Body of pancreas (tissue), 4 donors: Measurements from ENCODE around the gene FOXO3. TPM values are rescaled to one million over a fixed set of nuclear protein-coding genes. Genes with fewer than 3 reads are reported as not detected.

Source experiments
- ATAC-seq: fragments of 150-250 bp; one replicate; pipeline ENCODE4 v1.9.1; 2016
- DNase-seq, 4 donors: peaks; one replicate each; pipeline ENCODE4 v3.0.0-alpha.2; 2019
- H3K27ac ChIP-seq, 4 donors: fragments of 200-600 bp; sonication (generic); 1 replicate in 3 of 4; 2 replicates in 1 of 4; pipeline versions ENCODE4 v1.5.1 to v1.6.1; 2016 to 2019; ENCODE audit warnings: mild to moderate bottlenecking in 1 of 4, mixed read lengths in 1 of 4, moderate library complexity in 1 of 4
- H3K27me3 ChIP-seq, 2 donors: fragments of 200-600 bp; sonication (generic); one replicate each; pipeline ENCODE4 v1.6.0; 2016; ENCODE audit warnings: mild to moderate bottlenecking in 1 of 2
- H3K36me3 ChIP-seq, 2 donors: fragments of 200-600 bp; sonication (generic); replicated peaks in 1 of 2; 2 replicates each; pipeline ENCODE4 v1.5.1; 2016; ENCODE audit warnings: low read depth in 2 of 2; ENCODE audit not compliant: insufficient read depth in 1 of 2
- H3K4me1 ChIP-seq: fragments of 200-600 bp; sonication (generic); one replicate; pipeline ENCODE4 v1.6.0; 2016
- H3K4me3 ChIP-seq, 2 donors: fragments of 200-600 bp; sonication (generic); 1 replicate in 1 of 2; 2 replicates in 1 of 2; pipeline ENCODE4 v1.5.1; 2016 to 2019
- H3K9me3 ChIP-seq, 3 donors: fragments of 200-600 bp; sonication (generic); 1 replicate in 2 of 3; 2 replicates in 1 of 3; pipeline ENCODE4 v1.5.1; 2016
- CTCF ChIP-seq, 7 experiments: fragments of 450-650 bp in 4 of 7; fragments of 200-600 bp in 3 of 7; sonication (generic) in 3 of 7; IDR thresholded peaks; one replicate each; pipeline ENCODE4 v1.5.1; 2016 to 2019; ENCODE audit warnings: antibody characterized with exemption in 7 of 7
- POLR2A ChIP-seq, 3 donors: fragments of 450-650 bp; IDR thresholded peaks; one replicate each; pipeline ENCODE4 v1.6.1; 2016; ENCODE audit warnings: antibody characterized with exemption in 3 of 3, mild to moderate bottlenecking in 2 of 3
- WGBS, 2 donors: methylation state at CpG; one replicate each; pipeline ENCODE4 v1.1.5; 2017; 5-methylcytosine and 5-hydroxymethylcytosine counted together
- intact Hi-C: fragments of 100-400 bp; cut with DNase I; formaldehyde crosslinking; loops from one replicate; pipeline ENCODE4 v1.15.1; 2023
- total RNA-seq, 2 donors: library from RNA; depleted of rRNA; stranded (reverse); fragments of >200 nt; gene quantifications; one replicate each; pipeline ENCODE4 v1.1.0, GENCODE V29; 2016

FOXO3 gene
- total RNA-seq, 2 donors from 2014 or later: 62.8 to 69.5 TPM

- DNase-seq (no peak), ATAC-seq (no peak)
- TF ChIP-seq CTCF (IDR thresholded peaks at IDR 0.05) (no peak), POLR2A (IDR thresholded peaks at IDR 0.05) (peak in 1 of 3 donors; percentile 4)
- no peak overlapping the region for H3K27ac ChIP-seq
- no peak overlapping the region for H3K4me3 ChIP-seq
- intact Hi-C loops: loop anchor here (5.0 kb wide), 1 partner anchor 214 kb away; no protein-coding TSS in a partner anchor
- no peaks in the 10 kb centered on the region for H3K9me3 ChIP-seq
- no peaks in the 10 kb centered on the region for H3K27me3 ChIP-seq
- H3K4me1 ChIP-seq: peaks cover 71% of the 10 kb centered on the region
- WGBS, 2 donors: 77 to 78% methylated on average over 3 of the region's 3 CpGs
- peaks cover 0 to 19% of the 10 kb centered on the region in 2 donors for H3K36me3 ChIP-seq
Observed at GRCh38 chr6:108568551-108569305, 8.0 kb downstream of the FOXO3 start.

GRCh38 chr6:108570517-108570916 is 9.8 kb downstream of the FOXO3 start:
- DNase-seq (no peak), ATAC-seq (no peak)
- TF ChIP-seq CTCF (IDR thresholded peaks at IDR 0.05): peak in 1 of 7 experiments; percentile 8
- TF ChIP-seq POLR2A (IDR thresholded peaks at IDR 0.05): no peak
- peaks cover 0 to 19% of the 10 kb centered on the region in 2 donors for H3K36me3 ChIP-seq
- intact Hi-C loops: no loop called here
- no peak overlapping the region for H3K4me3 ChIP-seq
- H3K4me1 ChIP-seq: peaks cover 69% of the 10 kb centered on the region
- H3K9me3 ChIP-seq: no peaks in the 10 kb centered on the region
- H3K27me3 ChIP-seq: no peaks in the 10 kb centered on the region
- 83 to 90% methylated on average over 1 of the region's 1 CpG for WGBS, 2 donors
- H3K27ac ChIP-seq: no peak overlapping the region

- intact Hi-C loops: no loop called here
- H3K4me3 ChIP-seq: no peak overlapping the region
- no peaks in the 10 kb centered on the region for H3K9me3 ChIP-seq
- WGBS, 2 donors: 21 to 24% methylated on average over 4 of the region's 4 CpGs
- peaks cover 75% of the 10 kb centered on the region for H3K4me1 ChIP-seq
- no peak for TF ChIP-seq CTCF (IDR thresholded peaks at IDR 0.05)
- no peak for TF ChIP-seq POLR2A (IDR thresholded peaks at IDR 0.05)
- H3K27me3 ChIP-seq: no peaks in the 10 kb centered on the region
- ATAC-seq (no peak), DNase-seq (peak in 1 of 4 donors; percentile 47)
- peaks cover 0 to 11% of the 10 kb centered on the region in 2 donors for H3K36me3 ChIP-seq
- peak overlapping the region in 2 of 4 donors; percentile 0 to 20 for H3K27ac ChIP-seq
Observed at GRCh38 chr6:108574457-108575141, 13.9 kb downstream of the FOXO3 start.

DNA sequence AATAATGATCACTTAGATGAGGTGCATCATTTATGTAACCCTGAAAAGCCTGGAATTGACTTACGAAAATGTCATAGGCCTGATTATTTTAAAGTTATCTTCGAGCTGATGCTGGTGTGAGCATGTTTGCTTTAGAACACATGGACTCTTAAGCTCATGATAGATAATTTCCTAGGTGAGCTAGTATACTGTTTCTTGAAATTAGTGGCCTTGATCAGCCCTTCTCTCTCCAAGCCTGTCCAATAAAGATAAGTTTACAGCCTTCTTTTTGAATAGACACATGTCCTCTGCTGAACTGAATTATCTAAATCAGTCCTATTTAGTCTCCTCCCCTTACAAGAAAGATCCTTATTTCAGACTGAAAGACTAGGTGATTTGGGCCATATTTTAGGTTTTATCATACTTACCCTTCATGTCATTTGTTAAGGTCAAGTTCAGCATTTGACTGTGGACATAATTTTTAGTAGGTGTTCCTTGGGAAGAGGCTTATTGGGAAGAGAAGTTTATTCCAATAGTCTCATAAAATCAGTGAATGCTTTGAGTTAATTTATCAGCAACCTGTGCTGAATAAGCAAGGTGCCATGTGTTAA is 15.3 kb downstream of the FOXO3 start:
- ATAC-seq (no peak), DNase-seq (no peak)
- Histone ChIP-seq H3K4me3 (no peak overlapping the region), H3K27ac (peak overlapping the region in 1 of 4 donors; percentile 54), H3K4me1 (peaks cover 89% of the 10 kb centered on the region), H3K9me3 (no peaks in the 10 kb centered on the region), H3K36me3 (peaks cover 0 to 3% of the 10 kb centered on the region in 2 donors), H3K27me3 (no peaks in the 10 kb centered on the region)
- WGBS, 2 donors: 30 to 32% methylated on average over 2 of the region's 2 CpGs
- TF ChIP-seq POLR2A (IDR thresholded peaks at IDR 0.05) (no peak), CTCF (IDR thresholded peaks at IDR 0.05) (no peak)
- intact Hi-C loops: no loop called here
